WTC11 (cell line): ENCODE measurements around the gene ABCC4. TPM values are rescaled to one million over a fixed set of nuclear protein-coding genes. Genes with fewer than 3 reads are reported as not detected.

Experiments used
- ATAC-seq: fragments of 200-7000 bp; cut with Tn5 transposase; 2 replicates; pipeline ENCODE4 v1.10.0; 2021; ENCODE audit warnings: mild to moderate bottlenecking, moderate library complexity
- CTCF ChIA-PET: fragments of 300-600 bp; sonication (Branson Sonifier 250); formaldehyde crosslinking; loops from one replicate; lab custom pipeline; 2021; ENCODE audit warnings: antibody characterized with exemption; lab: Charles Lee
- POLR2A ChIA-PET: fragments of 350-600 bp; sonication (Branson Sonifier 250); formaldehyde crosslinking; loops from one replicate; lab custom pipeline; 2021; ENCODE audit warnings: antibody characterized with exemption; lab: Charles Lee
- DNase-seq: peaks from one replicate; pipeline ENCODE4 v3.0.0; 2021; ENCODE audit warnings: low spot score
- H3K27ac Mint-ChIP-seq: 2 replicates; pipeline ENCODE4 v1.8.0; 2021; ENCODE audit warnings: mixed read lengths
- H3K27me3 Mint-ChIP-seq: 2 replicates; pipeline ENCODE4 v1.8.0; 2021; ENCODE audit warnings: low read depth, mild to moderate bottlenecking, moderate library complexity, mixed read lengths
- H3K36me3 Mint-ChIP-seq: 2 replicates; pipeline ENCODE4 v1.8.0; 2021; ENCODE audit warnings: mixed read lengths
- H3K4me1 Mint-ChIP-seq: 2 replicates; pipeline ENCODE4 v1.8.0; 2022; ENCODE audit warnings: mixed read lengths
- H3K4me3 Mint-ChIP-seq: 2 replicates; pipeline ENCODE4 v1.8.0; 2021; ENCODE audit warnings: mild to moderate bottlenecking, moderate library complexity, mixed read lengths
- H3K9me3 Mint-ChIP-seq: 2 replicates; pipeline ENCODE4 v1.8.0; 2021; ENCODE audit warnings: mixed read lengths
- ARID4B ChIP-seq: sonication (generic); formaldehyde crosslinking; IDR thresholded peaks from 2 replicates; pipeline ENCODE4 v1.8.0; 2023; ENCODE audit warnings: missing genetic modification reagents, mild to moderate bottlenecking, borderline replicate concordance
- CBFB ChIP-seq: sonication (generic); formaldehyde crosslinking; IDR thresholded peaks from 2 replicates; pipeline ENCODE4 v1.8.1; 2022; ENCODE audit warnings: mild to moderate bottlenecking, low read depth, missing genetic modification reagents
- CREB1 ChIP-seq: sonication (generic); formaldehyde crosslinking; IDR thresholded peaks from 2 replicates; pipeline ENCODE4 v1.8.0; 2023; ENCODE audit warnings: mild to moderate bottlenecking, missing genetic modification reagents
- FOXJ3 ChIP-seq: sonication (generic); formaldehyde crosslinking; IDR thresholded peaks from 2 replicates; pipeline ENCODE4 v1.9.0; 2021; ENCODE audit warnings: missing genetic modification reagents, mild to moderate bottlenecking, borderline replicate concordance
- FOXP1 ChIP-seq: sonication (generic); formaldehyde crosslinking; IDR thresholded peaks from 2 replicates; pipeline ENCODE4 v1.8.0; 2022; ENCODE audit warnings: missing genetic modification reagents, mild to moderate bottlenecking, moderate library complexity, borderline replicate concordance
- JAZF1 ChIP-seq: fragments of 250-450 bp; sonication (Bioruptor Pico); IDR thresholded peaks from 2 replicates; pipeline ENCODE4 v1.9.0; 2021; ENCODE audit warnings: moderate library complexity, mild to moderate bottlenecking, inconsistent platforms
- MXD4 ChIP-seq: fragments of 250-450 bp; sonication (Bioruptor Pico); IDR thresholded peaks from 2 replicates; pipeline ENCODE4 v1.8.0; 2021; ENCODE audit warnings: mild to moderate bottlenecking, moderate library complexity, borderline replicate concordance
- NR3C1 ChIP-seq: sonication (generic); formaldehyde crosslinking; conservative IDR thresholded peaks from 2 replicates; pipeline ENCODE4 v1.8.1; 2023; ENCODE audit warnings: low read depth, mild to moderate bottlenecking, missing genetic modification reagents
- SOX15 ChIP-seq: fragments of 250-450 bp; sonication (Bioruptor Pico); IDR thresholded peaks from 2 replicates; pipeline ENCODE4 v1.9.0; 2021; ENCODE audit warnings: mild to moderate bottlenecking
- TP53 ChIP-seq: sonication (generic); formaldehyde crosslinking; IDR thresholded peaks from 2 replicates; pipeline ENCODE4 v1.8.1; 2023; ENCODE audit warnings: mild to moderate bottlenecking, missing genetic modification reagents
- ZNF138 ChIP-seq: sonication (generic); formaldehyde crosslinking; conservative IDR thresholded peaks from 2 replicates; pipeline ENCODE4 v1.8.1; 2022; ENCODE audit warnings: mild to moderate bottlenecking, moderate library complexity, missing genetic modification reagents
- ZNF219 ChIP-seq: sonication (generic); formaldehyde crosslinking; IDR thresholded peaks from 2 replicates; pipeline ENCODE4 v1.8.0; 2023; ENCODE audit warnings: missing genetic modification reagents, mild to moderate bottlenecking, borderline replicate concordance
- total RNA-seq: library from RNA; stranded (reverse); gene quantifications from 3 replicates; pipeline ENCODE4 v1.2.3, GENCODE V29; 2021
- TF ChIP-seq, protein P1 (sequence below): fragments of 200-600 bp; IDR thresholded peaks from 2 replicates; pipeline ENCODE4 v1.8.0; 2022; ENCODE audit warnings: antibody characterized with exemption
- TF ChIP-seq, protein P2 (sequence below): sonication (generic); formaldehyde crosslinking; conservative IDR thresholded peaks from 2 replicates; pipeline ENCODE4 v1.8.1; 2022; ENCODE audit warnings: mild to moderate bottlenecking, missing genetic modification reagents
- TF ChIP-seq, protein P3 (sequence below): sonication (generic); formaldehyde crosslinking; IDR thresholded peaks from 2 replicates; pipeline ENCODE4 v1.8.1; 2022; ENCODE audit warnings: mild to moderate bottlenecking, missing genetic modification reagents, moderate library complexity, borderline replicate concordance
- TF ChIP-seq, protein P4 (sequence below): fragments of 250-450 bp; sonication (Bioruptor Pico); IDR thresholded peaks from 2 replicates; pipeline ENCODE4 v1.9.0; 2021; ENCODE audit warnings: mild to moderate bottlenecking
- TF ChIP-seq, protein P5 (sequence below): sonication (generic); formaldehyde crosslinking; IDR thresholded peaks from 2 replicates; pipeline ENCODE4 v1.8.0; 2023; ENCODE audit warnings: mild to moderate bottlenecking, missing genetic modification reagents
- TF ChIP-seq, protein P6 (sequence below): sonication (generic); formaldehyde crosslinking; IDR thresholded peaks from 2 replicates; pipeline ENCODE4 v1.8.0; 2022; ENCODE audit warnings: mild to moderate bottlenecking, missing genetic modification reagents

The ABCC4 gene
- total RNA-seq, 1 experiment from 2014 or later: 7.2 TPM

DNA sequence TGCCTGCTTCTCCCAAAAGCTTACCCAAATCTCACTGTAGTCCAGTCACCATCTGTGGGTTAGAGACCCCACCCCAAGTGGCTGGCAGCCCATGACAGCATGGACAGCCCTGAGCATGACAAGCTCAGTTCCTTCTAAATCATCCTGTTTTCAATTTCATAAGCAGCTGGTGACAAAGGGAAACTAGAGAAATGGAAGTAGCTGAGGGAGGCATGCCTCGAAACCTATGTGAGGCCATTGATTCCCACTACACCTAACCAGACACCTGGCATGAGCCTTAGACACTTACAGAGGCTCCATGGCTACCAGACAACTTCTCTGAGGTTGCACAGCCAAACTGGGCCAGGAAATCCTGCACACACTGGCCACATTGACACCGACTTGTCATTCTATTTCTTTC lies 56.2 kb downstream of the ABCC4 start (continued):
- no peak for TF ChIP-seq ARID4B (CRISPR knock-in tag)
- TF ChIP-seq, protein P1, sequence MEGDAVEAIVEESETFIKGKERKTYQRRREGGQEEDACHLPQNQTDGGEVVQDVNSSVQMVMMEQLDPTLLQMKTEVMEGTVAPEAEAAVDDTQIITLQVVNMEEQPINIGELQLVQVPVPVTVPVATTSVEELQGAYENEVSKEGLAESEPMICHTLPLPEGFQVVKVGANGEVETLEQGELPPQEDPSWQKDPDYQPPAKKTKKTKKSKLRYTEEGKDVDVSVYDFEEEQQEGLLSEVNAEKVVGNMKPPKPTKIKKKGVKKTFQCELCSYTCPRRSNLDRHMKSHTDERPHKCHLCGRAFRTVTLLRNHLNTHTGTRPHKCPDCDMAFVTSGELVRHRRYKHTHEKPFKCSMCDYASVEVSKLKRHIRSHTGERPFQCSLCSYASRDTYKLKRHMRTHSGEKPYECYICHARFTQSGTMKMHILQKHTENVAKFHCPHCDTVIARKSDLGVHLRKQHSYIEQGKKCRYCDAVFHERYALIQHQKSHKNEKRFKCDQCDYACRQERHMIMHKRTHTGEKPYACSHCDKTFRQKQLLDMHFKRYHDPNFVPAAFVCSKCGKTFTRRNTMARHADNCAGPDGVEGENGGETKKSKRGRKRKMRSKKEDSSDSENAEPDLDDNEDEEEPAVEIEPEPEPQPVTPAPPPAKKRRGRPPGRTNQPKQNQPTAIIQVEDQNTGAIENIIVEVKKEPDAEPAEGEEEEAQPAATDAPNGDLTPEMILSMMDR: no peak
- no peak for TF ChIP-seq FOXJ3 (CRISPR knock-in tag)
- no peak for TF ChIP-seq JAZF1 (CRISPR knock-in tag)
- TF ChIP-seq CBFB (CRISPR knock-in tag): no peak
- TF ChIP-seq, protein P2, sequence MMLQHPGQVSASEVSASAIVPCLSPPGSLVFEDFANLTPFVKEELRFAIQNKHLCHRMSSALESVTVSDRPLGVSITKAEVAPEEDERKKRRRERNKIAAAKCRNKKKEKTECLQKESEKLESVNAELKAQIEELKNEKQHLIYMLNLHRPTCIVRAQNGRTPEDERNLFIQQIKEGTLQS: no peak
- TF ChIP-seq FOXP1 (CRISPR knock-in tag): no peak

DNA sequence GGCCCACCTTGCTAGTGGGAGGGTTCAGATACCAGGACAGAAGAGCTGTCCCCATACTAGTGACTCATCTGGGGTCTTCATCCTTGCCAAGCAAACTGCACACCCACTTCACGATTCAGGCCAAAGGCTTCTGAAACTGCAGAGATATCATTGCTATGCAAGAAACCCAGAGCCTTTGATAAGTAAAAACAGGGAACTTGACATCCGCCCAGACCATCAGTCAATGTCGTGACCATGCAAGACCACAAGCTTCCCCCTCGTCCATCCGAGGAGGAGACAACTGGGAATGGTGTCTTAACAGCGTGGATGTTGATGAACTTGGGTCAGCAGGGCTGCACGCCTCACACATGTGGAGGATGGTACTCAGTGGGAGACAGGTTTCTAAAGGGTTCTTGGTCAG lies 58.0 kb downstream of the ABCC4 start:
- H3K4me1 Mint-ChIP-seq: no peaks in the 10 kb centered on the region
- H3K9me3 Mint-ChIP-seq: no peaks in the 10 kb centered on the region
- ChIA-PET CTCF (interaction anchor here (1.3 to 2.3 kb wide), 2 partner anchors 137 to 161 kb away, joined by 6 to 8 read pairs; no protein-coding TSS in a partner anchor), POLR2A (no interaction called here)
- H3K27ac Mint-ChIP-seq: no peak overlapping the region
- no peak for ATAC-seq
- H3K27me3 Mint-ChIP-seq: no peaks in the 10 kb centered on the region
- no peak for DNase-seq
- TF ChIP-seq FOXP1 (CRISPR knock-in tag): no peak
- TF ChIP-seq CREB1 (CRISPR knock-in tag): no peak
- no peak for TF ChIP-seq MXD4
- TF ChIP-seq ZNF219 (CRISPR knock-in tag): no peak
- TF ChIP-seq, protein P3, sequence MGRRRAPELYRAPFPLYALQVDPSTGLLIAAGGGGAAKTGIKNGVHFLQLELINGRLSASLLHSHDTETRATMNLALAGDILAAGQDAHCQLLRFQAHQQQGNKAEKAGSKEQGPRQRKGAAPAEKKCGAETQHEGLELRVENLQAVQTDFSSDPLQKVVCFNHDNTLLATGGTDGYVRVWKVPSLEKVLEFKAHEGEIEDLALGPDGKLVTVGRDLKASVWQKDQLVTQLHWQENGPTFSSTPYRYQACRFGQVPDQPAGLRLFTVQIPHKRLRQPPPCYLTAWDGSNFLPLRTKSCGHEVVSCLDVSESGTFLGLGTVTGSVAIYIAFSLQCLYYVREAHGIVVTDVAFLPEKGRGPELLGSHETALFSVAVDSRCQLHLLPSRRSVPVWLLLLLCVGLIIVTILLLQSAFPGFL (CRISPR knock-in tag): no peak
- TF ChIP-seq, all 79 proteins: peak for 0
- Mint-ChIP-seq H3K4me3 (no peak overlapping the region), H3K36me3 (no peaks in the 10 kb centered on the region)

DNA sequence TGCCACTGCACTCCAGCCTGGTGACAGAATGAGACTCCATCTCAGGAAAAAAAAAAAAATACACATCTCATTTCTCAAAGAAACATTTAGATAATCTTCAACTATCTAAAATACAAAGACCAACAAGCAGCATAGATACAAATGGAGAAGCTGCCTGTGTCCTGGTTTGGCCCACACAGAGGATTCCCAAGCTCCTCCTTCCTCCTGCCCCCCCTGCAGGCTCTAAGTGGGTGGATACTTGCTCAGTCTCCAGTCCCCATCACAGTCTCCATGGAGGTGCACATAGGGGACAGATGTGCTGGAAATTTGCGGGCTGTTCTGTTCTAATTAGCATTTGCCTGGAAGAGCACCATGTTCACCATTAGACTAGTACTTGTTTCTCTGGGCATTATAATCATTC lies 59.9 kb downstream of the ABCC4 start:
- ChIA-PET CTCF (interaction anchor here (2.3 kb wide), 1 partner anchor 163 kb away, joined by 8 read pairs; no protein-coding TSS in a partner anchor), POLR2A (no interaction called here)
- Mint-ChIP-seq H3K27ac (no peak overlapping the region), H3K4me3 (no peak overlapping the region), H3K4me1 (peaks cover 3% of the 10 kb centered on the region), H3K36me3 (no peaks in the 10 kb centered on the region), H3K9me3 (no peaks in the 10 kb centered on the region; the same call in 1 of the 2 replicates), H3K27me3 (no peaks in the 10 kb centered on the region)
- DNase-seq (no peak), ATAC-seq (no peak; the same call in 1 of the 2 replicates)
- TF ChIP-seq, protein P4, sequence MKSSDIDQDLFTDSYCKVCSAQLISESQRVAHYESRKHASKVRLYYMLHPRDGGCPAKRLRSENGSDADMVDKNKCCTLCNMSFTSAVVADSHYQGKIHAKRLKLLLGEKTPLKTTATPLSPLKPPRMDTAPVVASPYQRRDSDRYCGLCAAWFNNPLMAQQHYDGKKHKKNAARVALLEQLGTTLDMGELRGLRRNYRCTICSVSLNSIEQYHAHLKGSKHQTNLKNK (CRISPR knock-in tag): no peak
- TF ChIP-seq SOX15 (CRISPR knock-in tag): no peak
- TF ChIP-seq NR3C1 (CRISPR knock-in tag): no peak
- TF ChIP-seq ZNF138 (CRISPR knock-in tag): no peak
- TF ChIP-seq, protein P5, sequence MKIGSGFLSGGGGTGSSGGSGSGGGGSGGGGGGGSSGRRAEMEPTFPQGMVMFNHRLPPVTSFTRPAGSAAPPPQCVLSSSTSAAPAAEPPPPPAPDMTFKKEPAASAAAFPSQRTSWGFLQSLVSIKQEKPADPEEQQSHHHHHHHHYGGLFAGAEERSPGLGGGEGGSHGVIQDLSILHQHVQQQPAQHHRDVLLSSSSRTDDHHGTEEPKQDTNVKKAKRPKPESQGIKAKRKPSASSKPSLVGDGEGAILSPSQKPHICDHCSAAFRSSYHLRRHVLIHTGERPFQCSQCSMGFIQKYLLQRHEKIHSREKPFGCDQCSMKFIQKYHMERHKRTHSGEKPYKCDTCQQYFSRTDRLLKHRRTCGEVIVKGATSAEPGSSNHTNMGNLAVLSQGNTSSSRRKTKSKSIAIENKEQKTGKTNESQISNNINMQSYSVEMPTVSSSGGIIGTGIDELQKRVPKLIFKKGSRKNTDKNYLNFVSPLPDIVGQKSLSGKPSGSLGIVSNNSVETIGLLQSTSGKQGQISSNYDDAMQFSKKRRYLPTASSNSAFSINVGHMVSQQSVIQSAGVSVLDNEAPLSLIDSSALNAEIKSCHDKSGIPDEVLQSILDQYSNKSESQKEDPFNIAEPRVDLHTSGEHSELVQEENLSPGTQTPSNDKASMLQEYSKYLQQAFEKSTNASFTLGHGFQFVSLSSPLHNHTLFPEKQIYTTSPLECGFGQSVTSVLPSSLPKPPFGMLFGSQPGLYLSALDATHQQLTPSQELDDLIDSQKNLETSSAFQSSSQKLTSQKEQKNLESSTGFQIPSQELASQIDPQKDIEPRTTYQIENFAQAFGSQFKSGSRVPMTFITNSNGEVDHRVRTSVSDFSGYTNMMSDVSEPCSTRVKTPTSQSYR (CRISPR knock-in tag): no peak
- TF ChIP-seq TP53 (CRISPR knock-in tag): no peak
- TF ChIP-seq, protein P6, sequence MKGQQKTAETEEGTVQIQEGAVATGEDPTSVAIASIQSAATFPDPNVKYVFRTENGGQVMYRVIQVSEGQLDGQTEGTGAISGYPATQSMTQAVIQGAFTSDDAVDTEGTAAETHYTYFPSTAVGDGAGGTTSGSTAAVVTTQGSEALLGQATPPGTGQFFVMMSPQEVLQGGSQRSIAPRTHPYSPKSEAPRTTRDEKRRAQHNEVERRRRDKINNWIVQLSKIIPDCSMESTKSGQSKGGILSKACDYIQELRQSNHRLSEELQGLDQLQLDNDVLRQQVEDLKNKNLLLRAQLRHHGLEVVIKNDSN (CRISPR knock-in tag): no peak
